MM.1S (cell line): Measurements from ENCODE around the gene SEPTIN3.

Experiments
- DNase-seq: peaks from one replicate; pipeline ENCODE4 v3.0.0-alpha.2; 2015
- H2AFZ ChIP-seq: fragments of 300-600 bp; sonication (generic); 2 replicates; pipeline ENCODE4 v1.6.0; 2016; ENCODE audit warnings: antibody characterized with exemption, low read length
- H3F3A ChIP-seq: fragments of 300-600 bp; sonication (generic); 2 replicates; pipeline ENCODE4 v1.6.1; 2016; ENCODE audit warnings: mild to moderate bottlenecking, antibody characterized with exemption, low read length, moderate library complexity, mixed read lengths; ENCODE audit not compliant: insufficient read depth
- H3K27ac ChIP-seq: fragments of 300-600 bp; sonication (generic); 2 replicates; pipeline ENCODE4 v1.5.1; 2016; ENCODE audit warnings: mild to moderate bottlenecking, low read length
- H3K27me3 ChIP-seq: fragments of 300-600 bp; sonication (generic); replicated peaks from 2 replicates; pipeline ENCODE4 v1.6.0; 2016; ENCODE audit warnings: low read length; ENCODE audit not compliant: insufficient read depth
- H3K36me3 ChIP-seq: fragments of 300-600 bp; sonication (generic); replicated peaks from 2 replicates; pipeline ENCODE4 v1.6.1; 2016; ENCODE audit warnings: mild to moderate bottlenecking, low read length, mixed read lengths; ENCODE audit not compliant: insufficient read depth
- H3K4me1 ChIP-seq: fragments of 300-600 bp; sonication (generic); 2 replicates; pipeline ENCODE4 v1.6.1; 2016; ENCODE audit warnings: low read length, mixed read lengths
- H3K4me2 ChIP-seq: fragments of 300-600 bp; sonication (generic); 2 replicates; pipeline ENCODE4 v1.6.0; 2016; ENCODE audit warnings: low read depth, low read length
- H3K4me3 ChIP-seq: fragments of 300-600 bp; sonication (generic); 2 replicates; pipeline ENCODE4 v1.5.1; 2016; ENCODE audit warnings: low read length, mixed read lengths
- H3K79me2 ChIP-seq: fragments of 300-600 bp; sonication (generic); 2 replicates; pipeline ENCODE4 v1.6.1; 2016; ENCODE audit warnings: mixed run types, low read length, mixed read lengths
- H3K9ac ChIP-seq: fragments of 300-600 bp; sonication (generic); 2 replicates; pipeline ENCODE4 v1.6.1; 2016; ENCODE audit warnings: low read length, mixed read lengths
- H3K9me2 ChIP-seq: fragments of 300-600 bp; sonication (generic); replicated peaks from 2 replicates; pipeline ENCODE4 v1.6.1; 2016; ENCODE audit warnings: mild to moderate bottlenecking, low read length, mixed read lengths; ENCODE audit not compliant: insufficient read depth
- H3K9me3 ChIP-seq: fragments of 300-600 bp; sonication (generic); replicated peaks from 2 replicates; pipeline ENCODE4 v1.6.1; 2016; ENCODE audit warnings: mild to moderate bottlenecking, low read length, mixed read lengths; ENCODE audit not compliant: insufficient read depth
- H4K20me1 ChIP-seq: fragments of 300-600 bp; sonication (generic); 2 replicates; pipeline ENCODE4 v1.6.1; 2016; ENCODE audit warnings: mild to moderate bottlenecking, low read length, moderate library complexity, mixed read lengths; ENCODE audit not compliant: insufficient read depth
- EZH2 ChIP-seq: fragments of 300-600 bp; sonication (generic); optimal IDR thresholded peaks from 2 replicates; pipeline ENCODE3; 2017; ENCODE audit warnings: low read depth, mild to moderate bottlenecking, antibody characterized with exemption, low read length, mixed read lengths
- EZH2phosphoT487 ChIP-seq: fragments of 300-600 bp; sonication (generic); IDR thresholded peaks from 2 replicates; pipeline ENCODE4 v1.6.1; 2018; ENCODE audit warnings: antibody characterized with exemption, low read length
- TF ChIP-seq, protein P1 (sequence below): fragments of 300-600 bp; sonication (generic); IDR thresholded peaks from 2 replicates; pipeline ENCODE4 v1.5.1; 2016; ENCODE audit warnings: antibody characterized with exemption, low read length, mixed read lengths

The SEPTIN3 gene

DNA sequence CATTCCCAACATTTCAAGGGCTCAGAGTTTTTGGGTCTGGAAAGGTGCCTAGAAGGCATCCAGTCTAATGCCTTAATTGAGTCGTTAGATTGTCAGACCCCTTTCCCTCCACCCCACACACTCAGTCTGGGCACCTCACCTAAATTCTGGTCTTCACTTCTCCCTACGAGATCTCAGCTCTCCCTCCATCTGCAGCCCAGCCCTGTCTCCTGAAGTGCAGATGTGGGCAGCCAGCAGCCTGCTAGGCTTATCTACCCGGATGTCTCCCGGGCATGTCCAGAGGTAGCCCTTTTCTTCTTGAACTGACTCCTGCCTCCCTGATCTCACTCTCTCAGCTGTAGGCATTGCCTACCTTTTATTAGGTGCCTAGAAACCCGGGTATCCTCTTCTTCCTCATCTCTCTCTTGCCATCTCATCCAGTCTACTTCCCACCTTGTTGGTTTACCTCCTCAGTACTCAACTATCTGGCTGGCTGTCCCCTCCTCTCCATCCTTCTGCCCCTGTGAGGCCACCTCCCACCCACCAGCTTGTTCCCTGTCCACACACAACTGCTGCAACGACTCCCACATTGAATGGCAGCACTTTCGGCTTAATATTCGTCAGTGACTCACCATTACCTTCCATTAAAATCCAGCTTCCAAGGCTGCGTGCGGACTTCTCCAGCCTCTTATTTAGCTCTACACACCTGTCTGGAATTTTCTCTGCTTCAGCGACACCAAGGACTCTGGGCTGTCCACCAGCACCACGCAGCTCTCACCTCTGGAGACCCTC, 6.2 kb downstream of the SEPTIN3 start:
- Histone ChIP-seq H3K27me3 (peaks cover 38% of the 10 kb centered on the region), H3K9ac (no peak overlapping the region), H3K36me3 (no peaks in the 10 kb centered on the region), H3K4me3 (no peak overlapping the region), H4K20me1 (no peaks in the 10 kb centered on the region), H2AFZ (no peak overlapping the region), H3K9me3 (no peaks in the 10 kb centered on the region), H3K79me2 (no peaks in the 10 kb centered on the region), H3F3A (0 out of 2 replicates have a peak, but pooled peaks cover 5% of the 10 kb centered on the region), H3K27ac (no peak overlapping the region), H3K9me2 (no peaks in the 10 kb centered on the region), H3K4me1 (0 out of 2 replicates have a peak, but pooled peaks cover 2% of the 10 kb centered on the region), H3K4me2 (no peak overlapping the region)
- DNase-seq = no peak
- TF ChIP-seq, protein P1, sequence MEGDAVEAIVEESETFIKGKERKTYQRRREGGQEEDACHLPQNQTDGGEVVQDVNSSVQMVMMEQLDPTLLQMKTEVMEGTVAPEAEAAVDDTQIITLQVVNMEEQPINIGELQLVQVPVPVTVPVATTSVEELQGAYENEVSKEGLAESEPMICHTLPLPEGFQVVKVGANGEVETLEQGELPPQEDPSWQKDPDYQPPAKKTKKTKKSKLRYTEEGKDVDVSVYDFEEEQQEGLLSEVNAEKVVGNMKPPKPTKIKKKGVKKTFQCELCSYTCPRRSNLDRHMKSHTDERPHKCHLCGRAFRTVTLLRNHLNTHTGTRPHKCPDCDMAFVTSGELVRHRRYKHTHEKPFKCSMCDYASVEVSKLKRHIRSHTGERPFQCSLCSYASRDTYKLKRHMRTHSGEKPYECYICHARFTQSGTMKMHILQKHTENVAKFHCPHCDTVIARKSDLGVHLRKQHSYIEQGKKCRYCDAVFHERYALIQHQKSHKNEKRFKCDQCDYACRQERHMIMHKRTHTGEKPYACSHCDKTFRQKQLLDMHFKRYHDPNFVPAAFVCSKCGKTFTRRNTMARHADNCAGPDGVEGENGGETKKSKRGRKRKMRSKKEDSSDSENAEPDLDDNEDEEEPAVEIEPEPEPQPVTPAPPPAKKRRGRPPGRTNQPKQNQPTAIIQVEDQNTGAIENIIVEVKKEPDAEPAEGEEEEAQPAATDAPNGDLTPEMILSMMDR = no peak
- TF ChIP-seq EZH2phosphoT487 (no peak), EZH2 (no peak)

DNA sequence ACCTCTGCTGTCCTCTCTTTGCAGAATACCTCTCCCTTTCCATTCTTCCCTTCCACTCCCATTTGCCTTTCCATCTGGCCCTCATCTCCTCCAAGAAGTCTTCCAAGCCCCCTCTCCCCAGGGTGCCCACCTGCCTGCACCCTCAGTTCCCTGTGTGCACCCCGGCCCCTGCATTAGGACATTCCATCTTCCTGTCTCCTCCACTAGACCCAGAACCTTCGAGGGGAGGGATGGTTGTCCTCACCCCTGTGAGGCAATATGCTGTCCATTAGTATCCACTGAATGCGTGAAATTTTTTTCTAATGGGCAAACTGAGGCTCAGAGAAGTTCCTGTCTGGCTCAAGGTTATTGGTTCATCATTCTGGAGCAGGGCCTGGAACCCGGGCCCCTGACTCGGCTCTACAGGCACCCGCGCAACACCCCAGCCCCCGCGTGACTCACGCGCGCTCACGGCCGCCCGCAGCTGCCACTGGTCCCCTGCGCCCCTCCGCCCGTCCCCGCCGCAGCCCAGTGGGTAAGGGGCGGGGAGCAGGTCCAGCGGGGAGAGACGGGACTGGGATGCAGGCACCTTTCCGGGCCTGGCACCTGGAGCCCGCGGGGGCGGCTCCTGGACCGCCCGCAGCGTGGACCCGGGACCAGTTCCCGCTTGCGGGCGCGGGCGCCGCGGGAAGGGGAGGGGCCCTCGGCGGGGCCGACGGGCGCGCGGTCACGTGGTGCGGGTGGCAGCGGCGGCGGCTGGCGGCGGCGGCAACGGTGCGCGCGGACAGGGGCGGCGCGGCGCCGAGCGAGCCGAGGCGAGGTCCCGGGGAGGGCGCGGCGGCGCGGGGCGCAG, 7.0 kb downstream of the SEPTIN3 start:
- 0 out of 2 replicates have a peak, but pooled peaks cover 5% of the 10 kb centered on the region for H3F3A ChIP-seq
- no peaks in the 10 kb centered on the region for H3K9me3 ChIP-seq
- H3K9me2 ChIP-seq = no peaks in the 10 kb centered on the region
- H3K27ac ChIP-seq = no peak overlapping the region
- TF ChIP-seq, protein P1 = no peak
- TF ChIP-seq EZH2 = no peak
- no peak for TF ChIP-seq EZH2phosphoT487
- H3K9ac ChIP-seq = peak overlapping the region; percentile 12; the same call in 1 of the 2 replicates
- peak overlapping the region; percentile 71 for H3K4me3 ChIP-seq
- peak; percentile 45 for DNase-seq
- no peaks in the 10 kb centered on the region for H3K36me3 ChIP-seq
- peak overlapping the region; percentile 72 for H2AFZ ChIP-seq
- H3K79me2 ChIP-seq = no peaks in the 10 kb centered on the region
- H4K20me1 ChIP-seq = no peaks in the 10 kb centered on the region
- H3K4me2 ChIP-seq = peak overlapping the region; percentile 96
- peaks cover 34% of the 10 kb centered on the region for H3K27me3 ChIP-seq
- 0 out of 2 replicates have a peak, but pooled peaks cover 2% of the 10 kb centered on the region for H3K4me1 ChIP-seq

DNA sequence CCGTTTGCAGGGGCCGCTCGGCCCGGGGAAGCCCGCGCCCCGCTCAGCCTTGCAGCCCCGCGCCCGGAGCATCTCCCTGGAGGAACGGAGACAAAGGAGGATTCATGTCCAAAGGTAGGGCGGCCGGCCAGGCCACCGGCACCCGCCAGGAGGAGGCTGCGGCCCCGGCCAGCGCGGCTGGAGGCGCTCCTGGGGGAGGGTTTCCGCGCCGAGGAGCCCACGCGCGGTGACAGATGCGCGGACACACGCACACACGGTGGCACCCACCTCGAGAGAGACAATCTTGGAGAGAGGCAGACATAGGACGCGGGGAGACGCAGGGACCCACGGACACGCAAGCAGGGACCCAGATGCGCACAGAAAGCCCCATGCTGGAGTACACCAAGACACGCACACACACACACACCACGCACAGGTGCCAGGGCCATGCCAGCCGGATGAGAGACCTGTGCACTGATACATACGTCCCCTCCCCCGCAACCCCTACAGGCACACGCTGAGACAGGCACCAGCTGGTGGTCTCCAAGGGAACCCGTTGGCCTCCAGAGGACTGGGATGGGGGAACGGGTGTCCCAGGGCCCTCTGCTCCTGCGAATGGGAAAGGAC, 7.8 kb downstream of the SEPTIN3 start:
- Histone ChIP-seq H3K9me3 (no peaks in the 10 kb centered on the region), H3K4me1 (0 out of 2 replicates have a peak, but pooled peaks cover 2% of the 10 kb centered on the region), H3K4me3 (peak overlapping the region; percentile 59), H3F3A (0 out of 2 replicates have a peak, but pooled peaks cover 5% of the 10 kb centered on the region), H3K27ac (no peak overlapping the region), H3K27me3 (peaks cover 34% of the 10 kb centered on the region), H3K9me2 (no peaks in the 10 kb centered on the region), H4K20me1 (no peaks in the 10 kb centered on the region), H3K36me3 (no peaks in the 10 kb centered on the region), H3K79me2 (no peaks in the 10 kb centered on the region), H3K4me2 (peak overlapping the region; percentile 96), H3K9ac (no peak overlapping the region), H2AFZ (peak overlapping the region; percentile 77)
- DNase-seq = no peak
- no peak for TF ChIP-seq EZH2
- TF ChIP-seq, protein P1 = no peak
- no peak for TF ChIP-seq EZH2phosphoT487
